ENCODE data around the gene SHC2. TPM values are rescaled to one million over a fixed set of nuclear protein-coding genes. Genes with fewer than 3 reads are reported as not detected.

Gene SHC2
- total and polyA plus RNA-seq, 2 experiments from 2014 or later = 39.9 to 56.9 TPM

DNA sequence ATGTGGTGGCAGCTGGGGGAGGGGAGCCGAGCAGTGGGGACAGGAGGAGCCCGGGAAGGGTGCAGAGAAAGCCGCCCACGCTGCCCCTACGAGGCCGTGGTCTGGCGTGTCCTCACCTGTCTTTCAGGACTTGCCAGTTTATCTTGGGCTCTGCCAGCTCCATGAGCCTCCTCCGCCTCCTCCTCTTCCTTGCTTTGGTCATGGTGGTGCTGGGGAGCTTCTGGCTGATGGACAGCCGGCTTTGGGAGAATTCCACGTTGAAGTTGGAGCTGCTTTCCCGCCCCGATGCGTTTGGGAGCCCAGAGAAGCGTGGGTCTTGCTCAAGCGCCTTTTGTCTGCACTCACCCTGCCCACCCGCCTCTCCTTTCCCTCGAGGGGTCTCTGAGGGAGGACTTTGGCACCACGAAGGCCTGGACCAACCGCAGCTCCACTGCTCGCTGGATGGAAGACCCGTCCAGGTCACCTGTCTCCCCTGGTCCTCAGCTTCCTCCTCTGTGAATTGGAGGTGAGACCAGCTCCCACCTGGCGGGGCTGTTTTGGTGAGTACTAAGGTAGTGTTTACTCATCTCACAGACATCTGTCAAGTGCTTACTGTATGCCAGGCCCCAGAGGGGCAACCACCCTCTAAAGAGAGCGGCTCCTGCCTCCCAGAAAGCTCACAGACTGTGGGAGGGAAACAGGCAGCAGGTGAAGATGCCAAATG lies 86.5 kb downstream of the SHC2 start:
- H3K27me3 ChIP-seq = no peaks in the 10 kb centered on the region
- no peaks in the 10 kb centered on the region for H3K36me3 ChIP-seq
- H3K4me3 ChIP-seq = no peak overlapping the region
- no peaks in the 10 kb centered on the region for H3K9me3 ChIP-seq (ENCODE audit: low read depth)
- H3K4me1 ChIP-seq (ENCODE audit: low read depth) = no peaks in the 10 kb centered on the region
- no peak overlapping the region for H3K27ac ChIP-seq
- DNase-seq (ENCODE audit: low read depth in 1 of 2, low spot score in 1 of 2) = no peak
- TF ChIP-seq CTCF (IDR thresholded peaks at IDR 0.05; ENCODE audit: low read depth, low read length) = no peak

DNA sequence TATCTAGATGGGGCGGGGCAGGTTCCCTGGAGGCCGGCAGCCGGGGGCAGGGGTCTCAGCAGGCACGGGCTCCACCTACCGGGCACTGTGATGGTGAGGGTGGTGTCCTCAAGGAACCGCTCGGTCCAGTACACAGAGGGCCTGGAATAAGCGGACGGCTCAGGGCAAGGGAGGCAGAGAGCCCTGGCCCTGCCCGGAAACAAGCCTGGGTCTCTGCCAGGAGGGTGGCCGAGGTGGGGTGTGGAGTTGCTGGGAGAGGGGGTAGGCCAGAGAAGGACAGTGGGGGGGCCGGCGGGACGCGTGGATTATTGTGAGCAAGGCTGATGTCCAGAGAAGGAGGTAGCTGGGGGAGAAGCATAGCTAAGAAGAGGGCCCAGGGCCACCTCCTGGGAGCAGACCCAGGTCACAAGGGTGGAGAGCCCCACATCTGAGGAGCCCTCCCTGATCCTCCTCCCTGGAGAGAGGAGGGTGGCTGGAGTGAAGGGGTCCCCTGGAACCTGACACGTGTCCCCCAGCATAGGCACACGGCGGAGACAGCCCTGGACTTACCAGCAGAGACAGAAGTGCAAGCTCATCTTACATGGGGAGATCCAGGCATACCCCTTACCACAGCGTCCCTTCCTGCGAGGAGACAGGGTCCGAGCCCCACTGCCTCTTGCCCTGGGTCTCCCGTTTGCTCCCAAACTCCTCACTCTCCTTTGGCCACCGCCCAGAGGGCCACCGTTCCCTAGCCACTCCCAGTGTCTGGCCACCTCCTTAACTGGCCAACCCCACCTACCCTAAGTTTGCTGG lies 87.2 kb downstream of the SHC2 start:
- H3K4me3 ChIP-seq = no peak overlapping the region
- no peaks in the 10 kb centered on the region for H3K4me1 ChIP-seq (ENCODE audit: low read depth)
- no peaks in the 10 kb centered on the region for H3K36me3 ChIP-seq
- H3K27me3 ChIP-seq = no peaks in the 10 kb centered on the region
- no peak for TF ChIP-seq CTCF (IDR thresholded peaks at IDR 0.05; ENCODE audit: low read depth, low read length)
- no peak for DNase-seq (ENCODE audit: low read depth in 1 of 2, low spot score in 1 of 2)
- no peaks in the 10 kb centered on the region for H3K9me3 ChIP-seq (ENCODE audit: low read depth)
- no peak overlapping the region for H3K27ac ChIP-seq

DNA sequence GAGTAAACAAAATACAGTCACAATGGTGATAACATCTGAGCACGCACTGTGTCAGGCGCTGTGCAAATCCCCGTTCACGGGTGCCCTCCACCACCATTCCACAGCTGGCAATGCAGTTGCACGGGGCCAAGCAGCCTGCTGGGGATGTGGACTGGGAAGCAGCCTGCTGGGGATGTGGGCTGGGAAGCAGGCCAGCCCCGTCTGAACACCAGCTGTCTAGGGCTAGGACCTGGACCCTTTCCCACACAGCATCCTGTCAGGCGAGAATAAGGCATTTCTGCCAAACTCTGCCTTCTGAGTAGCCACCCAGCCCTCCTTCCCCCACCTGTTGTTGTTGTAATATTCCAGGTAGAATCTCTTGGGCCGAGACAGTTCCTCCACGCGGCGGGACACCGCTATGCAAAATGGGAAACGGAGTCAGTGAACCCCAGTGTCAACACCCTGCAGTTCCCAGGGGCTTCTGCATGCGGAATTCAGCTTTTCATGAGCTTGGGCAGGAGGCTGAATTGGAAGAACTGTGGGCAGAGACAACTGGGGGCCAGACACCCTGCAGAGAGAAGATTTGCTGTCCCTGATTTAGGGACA lies 88.4 kb downstream of the SHC2 start:
- DNase-seq (ENCODE audit: low read depth in 1 of 2, low spot score in 1 of 2) = peak in 1 of 2 donors; percentile 90
- Histone ChIP-seq H3K4me1 (ENCODE audit: low read depth) (no peaks in the 10 kb centered on the region), H3K27me3 (no peaks in the 10 kb centered on the region), H3K4me3 (no peak overlapping the region), H3K27ac (no peak overlapping the region), H3K36me3 (no peaks in the 10 kb centered on the region), H3K9me3 (ENCODE audit: low read depth) (no peaks in the 10 kb centered on the region)
- no peak for TF ChIP-seq CTCF (IDR thresholded peaks at IDR 0.05; ENCODE audit: low read depth, low read length)

- TF ChIP-seq CTCF (IDR thresholded peaks at IDR 0.05; ENCODE audit: low read depth, low read length) = no peak
- H3K9me3 ChIP-seq (ENCODE audit: low read depth) = no peaks in the 10 kb centered on the region
- no peak for DNase-seq (ENCODE audit: low read depth in 1 of 2, low spot score in 1 of 2)
- H3K4me3 ChIP-seq = no peak overlapping the region
- H3K36me3 ChIP-seq = no peaks in the 10 kb centered on the region
- no peaks in the 10 kb centered on the region for H3K4me1 ChIP-seq (ENCODE audit: low read depth)
- H3K27me3 ChIP-seq = no peaks in the 10 kb centered on the region
- H3K27ac ChIP-seq = no peak overlapping the region
Measured at GRCh38 chr19:371501-372168, 89.2 kb downstream of the SHC2 start.

DNA sequence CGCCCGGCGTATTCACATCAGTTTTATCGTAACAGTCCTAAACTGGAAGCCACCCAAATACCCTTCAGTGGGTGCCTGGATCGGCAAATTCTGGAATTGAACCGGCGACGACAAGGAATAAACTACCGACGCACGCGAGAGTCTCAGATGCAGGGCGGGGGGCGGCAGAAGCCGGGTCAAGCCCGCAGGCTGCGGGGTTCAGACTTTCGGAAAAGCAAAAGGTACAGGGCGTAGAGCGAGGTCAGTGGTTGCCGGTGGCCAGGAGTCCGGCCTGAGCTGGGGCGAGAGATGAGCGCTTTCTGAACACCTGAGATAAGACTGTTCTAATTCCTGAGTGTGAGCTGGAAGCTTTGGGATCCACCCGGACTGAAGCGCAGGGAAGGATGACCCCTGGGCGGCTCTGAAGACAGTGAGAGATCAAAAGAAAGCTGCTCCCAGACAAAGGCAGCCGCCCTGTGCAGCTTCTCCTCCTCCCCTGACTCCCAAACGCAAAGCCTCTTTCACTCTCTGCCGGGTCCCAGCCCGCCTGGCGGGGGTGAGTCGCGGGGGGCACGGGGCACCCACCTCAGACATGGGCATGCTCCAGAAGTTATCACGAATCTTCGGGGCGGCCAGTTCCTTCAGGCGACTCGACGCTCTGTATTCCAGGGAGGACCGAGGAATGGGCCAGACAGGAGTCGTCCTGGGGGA lies 90.0 kb downstream of the SHC2 start:
- H3K27ac ChIP-seq = no peak overlapping the region
- H3K36me3 ChIP-seq = no peaks in the 10 kb centered on the region
- H3K27me3 ChIP-seq = no peaks in the 10 kb centered on the region
- no peak for TF ChIP-seq CTCF (IDR thresholded peaks at IDR 0.05; ENCODE audit: low read depth, low read length)
- DNase-seq (ENCODE audit: low read depth in 1 of 2, low spot score in 1 of 2) = no peak
- H3K4me1 ChIP-seq (ENCODE audit: low read depth) = no peaks in the 10 kb centered on the region
- no peaks in the 10 kb centered on the region for H3K9me3 ChIP-seq (ENCODE audit: low read depth)
- no peak overlapping the region for H3K4me3 ChIP-seq

All from cardiac muscle cell (in vitro differentiated cells and primary cell).